Thymus (tissue), 11 donors: ENCODE results near the gene TOM1L2. TPM values are rescaled to one million over a fixed set of nuclear protein-coding genes. Genes with fewer than 3 reads are reported as not detected.

Experiments used
- DNase-seq, 9 donors: peaks; one replicate each; pipeline ENCODE4 v3.0.0-alpha.2; 2013; ENCODE audit warnings: low spot score in 9 of 9, low read depth in 6 of 9, missing footprints in 1 of 9
- H3K27ac ChIP-seq, 2 donors: one replicate each; pipeline ENCODE4 v1.5.1; 2013; ENCODE audit warnings: control low read depth in 1 of 2, low read depth in 1 of 2, low read length in 1 of 2, mild to moderate bottlenecking in 1 of 2, moderate library complexity in 1 of 2
- H3K27me3 ChIP-seq, 2 donors: one replicate each; pipeline ENCODE4 v1.5.1; 2013; ENCODE audit warnings: low read length in 1 of 2; ENCODE audit not compliant: control insufficient read depth in 2 of 2, insufficient read depth in 1 of 2
- H3K36me3 ChIP-seq, 2 donors: one replicate each; pipeline ENCODE4 v1.5.1; 2013; ENCODE audit warnings: low read length in 1 of 2, mild to moderate bottlenecking in 1 of 2, moderate library complexity in 1 of 2; ENCODE audit not compliant: control insufficient read depth in 2 of 2, insufficient read depth in 2 of 2
- H3K4me1 ChIP-seq, 2 donors: one replicate each; pipeline ENCODE4 v1.5.1; 2013; ENCODE audit warnings: low read length in 2 of 2; ENCODE audit not compliant: control insufficient read depth in 2 of 2, insufficient read depth in 2 of 2
- H3K4me3 ChIP-seq, 2 donors: one replicate each; pipeline ENCODE4 v1.5.1; 2013; ENCODE audit warnings: low read length in 2 of 2, control low read depth in 1 of 2, mild to moderate bottlenecking in 1 of 2
- H3K9me3 ChIP-seq, 2 donors: one replicate each; pipeline ENCODE4 v1.5.1; 2013; ENCODE audit warnings: low read length in 1 of 2, mild to moderate bottlenecking in 1 of 2; ENCODE audit not compliant: control insufficient read depth in 2 of 2, insufficient read depth in 1 of 2
- WGBS: extraction: QIAGEN DNeasy Blood & Tissue Kit; methylation state at CpG from one replicate; pipeline ENCODE4 v1.1.7; 2013; 5-methylcytosine and 5-hydroxymethylcytosine counted together
- polyA plus RNA-seq: library from polyadenylated mRNA; stranded (reverse); fragments of 200-250 nt; gene quantifications from one replicate; pipeline ENCODE4 v1.2.3, GENCODE V29; 2013
- total RNA-seq: library from RNA; stranded (reverse); fragments of 120-200 nt; gene quantifications from one replicate; pipeline ENCODE4 v1.2.4, GENCODE V29; 2013
- donor health status: healthy.

Gene TOM1L2
- total and polyA plus RNA-seq, 2 donors, result 6.6 to 17.5 TPM

DNA sequence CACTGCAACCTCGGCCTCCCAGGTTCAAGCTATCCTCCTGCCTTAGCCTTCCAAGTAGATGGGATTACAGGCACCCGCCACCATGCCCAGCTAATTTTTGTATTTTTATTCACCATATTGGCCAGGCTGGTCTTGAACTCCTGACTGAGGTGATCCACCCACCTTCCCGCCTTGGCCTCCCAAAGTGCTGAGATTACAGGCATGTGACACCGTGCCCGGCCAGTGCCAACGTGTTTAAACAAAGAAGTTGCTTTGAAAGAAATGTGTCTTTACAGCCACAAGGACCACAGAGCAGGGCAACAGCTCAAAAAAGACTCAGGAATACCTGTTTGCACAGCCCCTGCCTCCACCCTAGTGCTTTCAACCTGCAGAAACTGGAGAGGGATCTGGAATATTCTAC, 41.8 kb upstream of the TOM1L2 start:
- no peak overlapping the region for H3K27ac ChIP-seq
- H3K36me3 ChIP-seq, result peaks cover 9 to 29% of the 10 kb centered on the region in 2 donors
- no peaks in the 10 kb centered on the region for H3K4me1 ChIP-seq
- DNase-seq, result no peak
- no peaks in the 10 kb centered on the region for H3K9me3 ChIP-seq
- no peak overlapping the region for H3K4me3 ChIP-seq
- H3K27me3 ChIP-seq, result no peaks in the 10 kb centered on the region
- WGBS, result 96% methylated on average over 6 of the region's 6 CpGs

- H3K27me3 ChIP-seq, result no peaks in the 10 kb centered on the region
- no peaks in the 10 kb centered on the region for H3K9me3 ChIP-seq
- H3K27ac ChIP-seq, result no peak overlapping the region
- H3K4me1 ChIP-seq, result no peaks in the 10 kb centered on the region
- H3K36me3 ChIP-seq, result peaks cover 19 to 32% of the 10 kb centered on the region in 2 donors
- no peak for DNase-seq
- WGBS, result 98% methylated on average over 5 of the region's 5 CpGs
- H3K4me3 ChIP-seq, result no peak overlapping the region
Observed at GRCh38 chr17:18011286-18011685, 39.1 kb upstream of the TOM1L2 start.

DNA sequence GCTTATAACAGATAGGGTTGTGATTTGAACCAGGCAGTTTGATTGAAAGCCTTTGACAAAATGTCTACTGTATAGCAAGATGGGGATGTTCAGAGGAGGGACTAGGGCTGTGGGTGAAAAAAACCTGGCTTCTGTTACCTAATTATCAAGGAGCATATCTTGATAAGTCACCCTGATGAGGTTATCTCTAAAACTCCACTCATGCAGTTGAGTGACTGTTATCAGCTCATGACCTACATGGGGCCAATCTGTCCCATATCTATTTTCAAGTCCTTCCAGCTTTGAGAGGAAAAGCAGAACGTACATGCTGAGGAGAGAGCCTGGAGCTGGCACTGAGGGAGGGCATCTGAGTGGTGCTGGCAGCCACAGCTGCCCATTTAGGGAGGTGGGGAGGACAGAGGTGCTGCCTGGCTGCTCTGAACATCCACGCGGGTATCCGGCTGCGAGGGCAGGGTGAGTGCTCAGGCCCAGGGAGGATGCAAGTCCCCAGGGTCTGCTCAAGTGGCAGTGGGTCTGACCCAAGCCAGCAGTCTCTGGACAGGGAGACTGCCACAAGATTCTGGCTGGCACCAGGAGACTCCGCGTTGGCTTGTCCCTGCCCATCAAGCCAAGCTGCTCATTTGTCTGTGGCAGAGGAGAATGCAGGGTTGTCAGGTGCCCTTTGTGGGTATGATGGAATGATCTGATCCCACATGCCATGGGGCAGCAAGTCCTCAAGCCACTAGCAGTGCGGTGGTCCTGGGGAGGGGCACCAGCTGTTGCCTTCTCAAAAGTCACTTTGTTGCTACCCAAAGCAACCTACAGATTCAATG, 37.6 kb upstream of the TOM1L2 start:
- DNase-seq, result no peak
- H3K4me1 ChIP-seq, result no peaks in the 10 kb centered on the region
- no peak overlapping the region for H3K27ac ChIP-seq
- H3K9me3 ChIP-seq, result no peaks in the 10 kb centered on the region
- no peaks in the 10 kb centered on the region for H3K27me3 ChIP-seq
- H3K36me3 ChIP-seq, result peaks cover 10 to 26% of the 10 kb centered on the region in 2 donors
- H3K4me3 ChIP-seq, result no peak overlapping the region
- 97% methylated on average over 8 of the region's 8 CpGs for WGBS

GRCh38 chr17:18008496-18009268, 36.5 kb upstream of the TOM1L2 start:
- Histone ChIP-seq H3K27me3 (no peaks in the 10 kb centered on the region), H3K4me1 (no peaks in the 10 kb centered on the region), H3K27ac (no peak overlapping the region), H3K36me3 (peaks cover 10 to 26% of the 10 kb centered on the region in 2 donors), H3K4me3 (no peak overlapping the region), H3K9me3 (no peaks in the 10 kb centered on the region)
- 98% methylated on average over 5 of the region's 5 CpGs for WGBS
- no peak for DNase-seq

- no peaks in the 10 kb centered on the region for H3K9me3 ChIP-seq
- H3K27me3 ChIP-seq, result no peaks in the 10 kb centered on the region
- H3K27ac ChIP-seq, result no peak overlapping the region
- DNase-seq, result no peak
- no peak overlapping the region for H3K4me3 ChIP-seq
- 94% methylated on average over 31 of the region's 31 CpGs for WGBS
- H3K36me3 ChIP-seq, result peaks cover 10 to 26% of the 10 kb centered on the region in 2 donors
- no peaks in the 10 kb centered on the region for H3K4me1 ChIP-seq
Observed at GRCh38 chr17:18006495-18007239, 34.5 kb upstream of the TOM1L2 start.

DNA sequence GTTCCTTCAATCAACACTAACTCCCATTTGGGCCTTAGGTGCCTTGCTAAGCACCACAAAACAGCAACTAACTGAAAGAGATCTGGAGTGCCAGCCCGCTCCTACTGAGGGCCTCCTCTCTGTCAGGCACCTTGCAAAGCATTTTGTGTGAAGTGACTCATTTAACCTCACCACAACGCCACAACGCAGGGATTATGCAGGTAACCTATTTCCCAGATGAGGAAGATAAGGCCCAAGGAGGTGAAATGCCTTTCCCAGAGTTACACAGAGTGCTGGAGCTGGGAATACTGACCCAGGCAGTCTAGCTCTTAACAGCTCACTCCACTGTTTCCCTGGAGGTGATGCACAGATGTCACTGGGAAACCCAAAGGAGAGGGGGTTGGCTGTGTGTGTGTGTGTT, 33.3 kb upstream of the TOM1L2 start:
- no peak for DNase-seq
- WGBS, result 95% methylated on average over 3 of the region's 3 CpGs
- Histone ChIP-seq H3K27me3 (no peaks in the 10 kb centered on the region), H3K4me1 (no peaks in the 10 kb centered on the region), H3K36me3 (peaks cover 10 to 24% of the 10 kb centered on the region in 2 donors), H3K27ac (no peak overlapping the region), H3K4me3 (no peak overlapping the region), H3K9me3 (no peaks in the 10 kb centered on the region)

- H3K27me3 ChIP-seq, result no peaks in the 10 kb centered on the region
- no peak for DNase-seq
- H3K4me3 ChIP-seq, result no peak overlapping the region
- H3K9me3 ChIP-seq, result no peaks in the 10 kb centered on the region
- 97% methylated on average over 9 of the region's 9 CpGs for WGBS
- peaks cover 10 to 18% of the 10 kb centered on the region in 2 donors for H3K36me3 ChIP-seq
- no peaks in the 10 kb centered on the region for H3K4me1 ChIP-seq
- H3K27ac ChIP-seq, result no peak overlapping the region
Observed at GRCh38 chr17:18004884-18005305, 32.7 kb upstream of the TOM1L2 start.

GRCh38 chr17:18004345-18004744, 32.1 kb upstream of the TOM1L2 start:
- WGBS, result 97% methylated on average over 9 of the region's 9 CpGs
- Histone ChIP-seq H3K9me3 (no peaks in the 10 kb centered on the region), H3K4me1 (no peaks in the 10 kb centered on the region), H3K36me3 (peaks cover 10 to 13% of the 10 kb centered on the region in 2 donors), H3K4me3 (no peak overlapping the region), H3K27ac (no peak overlapping the region), H3K27me3 (no peaks in the 10 kb centered on the region)
- no peak for DNase-seq

- Histone ChIP-seq H3K4me3 (no peak overlapping the region), H3K36me3 (peaks cover 1 to 3% of the 10 kb centered on the region in 2 donors), H3K9me3 (no peaks in the 10 kb centered on the region), H3K27me3 (no peaks in the 10 kb centered on the region), H3K27ac (no peak overlapping the region), H3K4me1 (no peaks in the 10 kb centered on the region)
- DNase-seq, result no peak
- 97% methylated on average over 2 of the region's 2 CpGs for WGBS
Observed at GRCh38 chr17:18002171-18002570, 30.0 kb upstream of the TOM1L2 start.
